Measurements from ENCODE around the gene DPEP3.

The DPEP3 gene

DNA sequence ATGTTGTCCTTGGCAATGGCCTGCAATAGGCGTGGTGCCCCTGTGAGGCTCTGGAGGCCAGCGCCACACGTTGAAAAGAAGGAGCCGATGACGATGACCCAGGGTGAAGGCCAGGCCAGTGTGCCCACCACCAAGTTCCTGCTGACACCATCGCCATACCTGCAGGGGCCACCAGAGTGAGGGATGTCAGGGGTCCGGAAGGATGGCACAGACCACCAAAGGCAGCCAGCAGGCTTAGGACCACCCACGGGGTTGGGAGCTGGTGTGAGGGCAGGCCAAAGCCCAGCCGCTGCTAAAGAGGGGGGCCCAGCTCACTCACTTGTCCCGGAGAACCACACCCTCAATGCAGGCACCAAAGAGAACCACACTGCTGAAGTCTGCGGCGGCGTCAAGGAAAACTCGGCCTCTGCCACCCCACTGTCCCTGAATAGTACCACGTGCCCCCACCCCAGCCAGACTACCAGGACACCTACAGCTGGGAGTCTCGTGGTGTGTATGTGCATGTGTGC is 29.9 kb downstream of the DPEP3 start:
- DNase-seq (no peak), ATAC-seq (replicated peaks) (no peak)
- Mint-ChIP-seq H3K9me3 (no peaks in the 10 kb centered on the region), H3K4me1 (no peaks in the 10 kb centered on the region), H3K27me3 (no peaks in the 10 kb centered on the region), H3K36me3 (peaks cover 41 to 55% of the 10 kb centered on the region in 2 donors), H3K27ac (peak overlapping the region; percentile 76), H3K4me3 (no peak overlapping the region)

DNA sequence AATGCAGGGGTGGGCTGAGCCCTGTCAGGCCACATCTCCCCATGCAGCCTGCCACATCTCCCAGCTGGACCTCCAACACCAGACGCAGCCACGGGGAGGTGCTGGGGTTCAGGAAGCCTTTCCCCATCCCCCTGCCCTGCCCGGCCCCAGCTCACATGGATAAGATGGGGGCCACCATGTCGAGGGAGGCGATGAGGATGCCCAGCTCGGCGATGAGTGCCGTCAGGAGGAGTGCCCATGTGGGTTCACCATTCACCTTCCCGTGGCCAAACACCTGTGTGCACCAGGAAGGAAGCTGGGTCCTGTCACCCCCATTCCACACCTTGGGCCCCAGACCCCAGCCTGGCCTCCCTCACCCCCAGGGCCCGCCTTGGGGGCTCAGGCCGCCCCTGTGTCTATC is 30.7 kb downstream of the DPEP3 start:
- no peak overlapping the region for H3K27ac Mint-ChIP-seq
- no peaks in the 10 kb centered on the region for H3K27me3 Mint-ChIP-seq
- H3K4me3 Mint-ChIP-seq = no peak overlapping the region
- H3K9me3 Mint-ChIP-seq = no peaks in the 10 kb centered on the region
- peaks cover 42 to 49% of the 10 kb centered on the region in 2 donors for H3K36me3 Mint-ChIP-seq
- DNase-seq (no peak), ATAC-seq (replicated peaks) (no peak)
- H3K4me1 Mint-ChIP-seq = no peaks in the 10 kb centered on the region

DNA sequence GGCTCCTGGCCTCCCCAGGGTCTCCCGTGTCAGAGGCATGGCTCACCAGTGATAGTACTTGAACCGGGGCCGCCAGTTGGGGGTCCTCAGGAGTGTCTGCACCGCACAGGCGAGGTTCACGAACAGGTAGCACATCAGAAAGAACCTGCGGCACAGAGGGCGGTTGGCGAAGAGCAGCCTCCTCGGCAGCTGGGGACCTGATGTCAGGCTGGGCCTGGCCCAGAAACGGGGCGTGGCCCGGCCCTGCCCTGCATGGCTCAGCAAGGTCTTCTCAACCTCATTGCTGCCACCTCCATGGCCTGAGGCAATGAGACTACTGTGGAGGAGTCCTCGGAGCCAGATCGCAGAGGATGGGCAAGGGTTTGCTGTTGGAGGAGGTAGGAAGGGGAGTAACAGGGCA is 32.3 kb downstream of the DPEP3 start:
- peaks cover 42 to 43% of the 10 kb centered on the region in 2 donors for H3K36me3 Mint-ChIP-seq
- DNase-seq (no peak), ATAC-seq (replicated peaks) (no peak)
- peak overlapping the region in 1 of 2 donors; percentile 8 for H3K4me3 Mint-ChIP-seq
- peak overlapping the region; percentile 75 for H3K27ac Mint-ChIP-seq
- H3K4me1 Mint-ChIP-seq = peaks cover 0 to 9% of the 10 kb centered on the region in 2 donors
- no peaks in the 10 kb centered on the region for H3K27me3 Mint-ChIP-seq
- no peaks in the 10 kb centered on the region for H3K9me3 Mint-ChIP-seq

DNA sequence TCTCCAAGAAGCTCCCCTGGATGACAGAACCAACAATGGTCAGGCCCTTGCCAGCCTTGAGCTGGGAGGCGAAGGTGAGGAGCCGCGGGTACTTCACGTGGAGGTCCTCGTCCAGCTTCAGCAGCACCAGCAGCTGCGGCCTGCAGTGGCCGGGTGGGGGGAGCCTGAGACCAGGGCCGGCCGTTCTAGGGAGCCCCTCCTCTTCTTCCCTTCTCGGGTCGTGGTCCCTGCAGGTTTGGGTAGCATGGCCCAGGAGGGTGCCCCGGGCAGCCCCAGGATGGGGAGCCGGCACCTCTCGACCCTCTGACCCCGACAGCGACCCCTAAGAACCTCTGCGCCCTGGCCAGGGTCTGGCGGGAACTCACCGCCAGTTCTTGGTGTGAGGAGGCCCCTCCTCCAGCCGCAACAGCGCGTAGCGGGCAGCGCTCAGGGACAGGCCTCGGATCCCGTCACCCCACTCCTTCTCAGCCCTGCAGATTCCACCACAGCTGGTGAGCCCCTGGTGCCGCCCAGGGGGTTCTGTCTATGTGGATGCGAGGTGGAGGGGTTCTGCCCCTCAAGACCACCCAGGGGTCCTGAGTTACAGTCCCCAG is 33.2 kb downstream of the DPEP3 start:
- H3K36me3 Mint-ChIP-seq = peaks cover 42 to 43% of the 10 kb centered on the region in 2 donors
- no peaks in the 10 kb centered on the region for H3K9me3 Mint-ChIP-seq
- DNase-seq = no peak
- no peak for ATAC-seq (replicated peaks)
- peak overlapping the region; percentile 51 for H3K27ac Mint-ChIP-seq
- no peak overlapping the region for H3K4me3 Mint-ChIP-seq
- peaks cover 2 to 17% of the 10 kb centered on the region in 2 donors for H3K4me1 Mint-ChIP-seq
- no peaks in the 10 kb centered on the region for H3K27me3 Mint-ChIP-seq

DNA sequence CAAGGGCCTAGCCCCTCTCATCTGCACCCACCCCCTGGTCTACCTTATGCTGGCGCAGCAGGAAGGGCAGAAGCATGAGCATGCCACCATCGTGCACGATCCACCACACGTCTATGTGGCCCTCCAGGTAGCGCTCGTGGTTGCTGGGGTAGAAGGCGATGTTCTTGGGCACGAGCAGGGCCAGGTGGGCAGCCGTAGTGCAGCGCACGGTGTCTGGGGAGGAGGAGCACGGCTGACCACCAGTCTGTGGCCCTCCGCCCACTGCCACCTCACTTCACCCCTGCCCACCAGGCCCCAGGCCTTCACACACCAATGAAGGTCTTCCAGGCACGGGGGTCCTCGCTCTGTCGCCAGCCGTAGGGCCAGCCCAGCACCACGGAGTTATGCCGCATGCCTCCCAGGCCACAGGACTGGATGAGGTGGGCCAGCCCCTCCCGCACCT is 34.1 kb downstream of the DPEP3 start:
- H3K4me3 Mint-ChIP-seq = no peak overlapping the region
- no peaks in the 10 kb centered on the region for H3K9me3 Mint-ChIP-seq
- H3K27me3 Mint-ChIP-seq = no peaks in the 10 kb centered on the region
- H3K27ac Mint-ChIP-seq = peak overlapping the region; percentile 57
- peaks cover 40 to 41% of the 10 kb centered on the region in 2 donors for H3K36me3 Mint-ChIP-seq
- no peak for DNase-seq
- ATAC-seq (replicated peaks) = no peak
- H3K4me1 Mint-ChIP-seq = peaks cover 7 to 24% of the 10 kb centered on the region in 2 donors

DNA sequence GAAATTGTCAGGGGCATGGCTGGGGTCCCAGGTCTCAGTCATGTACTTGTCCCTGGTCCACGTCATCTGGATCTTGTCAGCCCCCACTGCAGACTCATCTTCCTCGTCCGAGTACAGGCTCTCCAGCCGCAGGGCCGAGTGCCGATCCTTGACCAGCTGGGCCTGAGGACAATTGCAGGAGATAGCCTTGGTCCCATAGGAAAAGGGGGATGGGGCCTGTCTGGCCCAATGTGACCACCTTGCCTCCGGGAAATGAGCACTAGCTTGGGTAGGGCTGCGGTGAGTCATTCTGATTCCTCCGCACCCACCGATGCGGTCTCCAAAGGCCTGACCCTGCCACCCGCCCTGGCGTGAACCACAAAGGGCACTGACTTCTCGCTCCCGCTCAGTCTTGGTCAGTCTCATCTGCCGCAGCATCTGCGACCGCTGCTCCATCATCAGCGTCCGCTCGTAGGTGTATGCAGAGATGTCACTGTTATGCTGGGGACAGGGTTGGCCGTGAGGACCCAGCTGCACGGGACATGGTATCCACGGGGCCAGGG is 34.8 kb downstream of the DPEP3 start:
- DNase-seq = no peak
- Mint-ChIP-seq H3K27me3 (no peaks in the 10 kb centered on the region), H3K9me3 (no peaks in the 10 kb centered on the region), H3K4me3 (no peak overlapping the region), H3K36me3 (peaks cover 39 to 41% of the 10 kb centered on the region in 2 donors), H3K4me1 (peaks cover 7 to 28% of the 10 kb centered on the region in 2 donors), H3K27ac (peak overlapping the region; percentile 9)
- no peak for ATAC-seq (replicated peaks)

DNA sequence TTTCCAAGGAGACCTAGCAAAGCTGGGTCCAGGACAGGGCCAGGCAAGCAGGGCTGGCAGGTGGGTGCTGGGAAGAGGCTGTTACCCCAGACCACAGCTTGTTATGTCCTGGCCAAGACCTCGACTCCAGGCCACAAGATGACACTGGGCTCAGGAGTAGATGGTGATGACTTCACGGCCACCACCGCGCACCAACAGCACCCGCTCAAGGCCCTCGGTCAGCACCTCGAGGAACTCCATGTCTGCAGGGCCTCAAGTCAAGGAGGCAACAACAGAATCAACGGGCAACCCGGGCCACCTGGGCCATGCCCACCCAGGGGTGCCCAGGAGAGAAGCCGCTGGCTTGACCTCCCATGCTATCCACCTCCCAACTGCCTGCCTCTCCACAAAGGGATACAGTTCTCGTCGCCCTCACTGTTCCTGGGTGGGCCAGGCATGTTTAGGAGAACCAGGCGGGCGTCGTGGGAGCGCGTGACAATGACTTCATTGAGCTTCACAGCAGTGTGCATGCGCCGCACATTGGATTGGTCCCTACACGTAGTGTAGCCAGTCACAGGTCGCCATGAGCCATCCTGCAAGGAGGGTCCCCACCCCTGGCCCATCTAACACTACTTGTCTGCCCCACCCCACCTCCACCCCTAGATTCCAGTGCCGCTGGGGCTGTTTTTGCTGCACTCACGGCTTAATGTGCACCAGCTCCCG is 35.5 kb downstream of the DPEP3 start:
- peaks cover 14 to 34% of the 10 kb centered on the region in 2 donors for H3K4me1 Mint-ChIP-seq
- H3K27me3 Mint-ChIP-seq = no peaks in the 10 kb centered on the region
- DNase-seq (no peak), ATAC-seq (replicated peaks) (no peak)
- H3K9me3 Mint-ChIP-seq = no peaks in the 10 kb centered on the region
- H3K27ac Mint-ChIP-seq = peak overlapping the region; percentile 75
- no peak overlapping the region for H3K4me3 Mint-ChIP-seq
- peaks cover 40 to 42% of the 10 kb centered on the region in 2 donors for H3K36me3 Mint-ChIP-seq

DNA sequence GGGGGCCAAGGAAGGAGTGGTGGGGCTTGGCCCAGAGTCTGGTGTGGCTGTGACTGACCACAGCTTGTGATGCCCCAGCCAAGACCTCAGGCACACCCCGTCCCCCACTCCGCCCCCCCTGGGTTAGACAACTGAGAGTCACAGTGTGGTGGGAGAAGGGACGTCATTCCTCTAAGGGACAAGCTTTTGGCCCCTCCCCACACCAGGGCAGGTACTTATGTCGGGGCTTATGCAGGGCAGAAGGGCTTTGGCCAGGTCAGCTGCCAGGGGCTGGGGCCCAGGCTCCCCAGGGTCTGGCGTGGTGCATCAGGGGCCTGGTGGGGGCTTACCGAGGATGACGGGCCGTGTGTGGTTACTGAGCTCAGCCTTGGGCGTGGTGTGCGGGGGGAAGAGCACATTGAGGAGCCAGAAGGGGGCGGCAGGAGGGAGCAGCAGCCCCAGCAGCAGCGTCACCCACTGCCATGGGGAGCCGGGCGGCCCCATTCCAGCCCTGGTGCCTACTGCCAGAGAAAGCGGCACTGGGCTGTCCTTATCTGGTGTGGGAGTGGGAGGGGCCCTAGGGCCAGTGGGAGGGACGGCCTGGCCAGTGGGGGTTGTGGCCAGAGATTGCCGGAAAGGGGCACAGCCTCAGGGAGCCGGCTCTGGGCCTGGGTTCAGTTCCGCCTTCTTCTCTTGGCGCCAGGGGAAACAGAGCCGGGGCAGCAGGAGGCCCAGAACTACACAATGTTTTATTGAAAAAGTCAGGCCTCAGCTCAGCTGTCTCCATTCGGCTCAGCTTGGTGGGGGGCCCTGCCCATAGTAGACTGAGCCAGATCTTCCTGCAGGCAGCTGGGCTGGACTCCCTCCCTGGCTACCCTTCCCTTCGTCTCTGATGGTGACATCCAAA is 36.4 kb downstream of the DPEP3 start, which contains the start of gene LCAT:
Gene LCAT, minus strand, starts transcription at position 502 of the 886 bp plus-strand sequence. Its CDS starts 19 bp downstream, at position 483.
- Mint-ChIP-seq H3K4me1 (peaks cover 17 to 42% of the 10 kb centered on the region in 2 donors), H3K36me3 (peaks cover 45 to 46% of the 10 kb centered on the region in 2 donors), H3K27me3 (no peaks in the 10 kb centered on the region), H3K27ac (peak within 1 kb of the TSS; percentile 75), H3K9me3 (no peaks in the 10 kb centered on the region), H3K4me3 (peak within 1 kb of the TSS in 1 of 2 donors; percentile 43)
- DNase-seq (no peak), ATAC-seq (replicated peaks) (no peak)

DNA sequence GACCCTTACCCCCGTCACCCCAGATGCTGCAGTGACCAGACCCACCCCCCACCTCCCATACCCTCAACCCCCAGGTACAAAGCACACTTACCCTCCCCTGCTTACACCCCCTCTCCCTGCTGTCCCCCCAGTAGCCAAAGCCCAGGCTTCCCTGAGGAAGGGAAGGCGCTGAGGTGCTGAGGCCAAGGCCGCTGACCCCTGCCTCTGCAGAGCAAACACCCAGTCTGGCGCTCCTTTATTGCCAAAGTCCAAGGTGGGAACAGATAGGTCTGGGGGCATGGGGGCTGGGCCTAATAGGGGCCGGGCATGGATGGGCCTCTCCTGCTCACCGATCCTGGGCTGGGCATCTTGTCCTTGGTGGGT is 37.1 kb downstream of the DPEP3 start:
- Mint-ChIP-seq H3K4me3 (no peak overlapping the region), H3K27ac (peak overlapping the region; percentile 59), H3K27me3 (no peaks in the 10 kb centered on the region), H3K9me3 (no peaks in the 10 kb centered on the region), H3K4me1 (peaks cover 17 to 42% of the 10 kb centered on the region in 2 donors), H3K36me3 (peaks cover 43 to 44% of the 10 kb centered on the region in 2 donors)
- ATAC-seq (replicated peaks) (no peak), DNase-seq (no peak)

DNA sequence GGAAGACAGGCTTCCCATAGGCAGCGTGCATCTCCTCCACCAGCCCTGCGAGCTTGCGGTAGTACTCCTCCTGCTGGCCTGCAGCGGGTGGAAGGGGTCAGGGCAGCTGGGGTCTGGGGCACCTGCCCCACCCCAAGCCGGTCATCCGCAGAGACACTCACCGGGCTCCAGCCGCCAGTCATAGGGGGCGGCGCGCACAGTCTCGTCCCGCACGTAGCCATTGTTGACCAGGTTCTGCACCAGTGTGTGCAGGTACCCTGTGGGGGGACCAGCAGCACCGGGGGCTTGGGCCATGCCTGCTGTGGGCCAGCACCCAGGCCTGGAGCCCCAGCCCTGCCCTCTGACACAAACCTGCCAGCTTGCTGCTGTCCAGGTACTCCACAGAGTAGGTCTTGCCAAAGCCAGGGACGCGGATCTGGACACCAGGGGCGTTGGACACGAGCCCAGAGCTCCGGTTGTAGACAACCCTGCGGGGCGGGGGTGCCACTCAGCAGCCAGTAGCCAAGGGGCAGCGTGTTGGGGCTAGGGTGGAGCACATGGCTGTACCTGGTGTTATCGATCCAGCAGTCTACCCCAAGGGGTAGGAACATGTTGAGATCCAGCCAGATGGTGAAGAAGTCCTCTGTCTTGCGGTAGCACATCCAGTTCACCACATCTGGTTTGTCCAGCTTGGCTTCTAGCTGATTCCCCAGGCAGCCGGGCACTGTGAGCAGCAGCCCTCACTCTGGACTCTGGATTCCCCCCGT is 37.6 kb downstream of the DPEP3 start:
- no peak overlapping the region for H3K4me3 Mint-ChIP-seq
- no peaks in the 10 kb centered on the region for H3K9me3 Mint-ChIP-seq
- no peaks in the 10 kb centered on the region for H3K27me3 Mint-ChIP-seq
- peaks cover 17 to 42% of the 10 kb centered on the region in 2 donors for H3K4me1 Mint-ChIP-seq
- H3K36me3 Mint-ChIP-seq = peaks cover 41 to 42% of the 10 kb centered on the region in 2 donors
- DNase-seq (no peak), ATAC-seq (replicated peaks) (no peak)
- H3K27ac Mint-ChIP-seq = peak overlapping the region; percentile 56

DNA sequence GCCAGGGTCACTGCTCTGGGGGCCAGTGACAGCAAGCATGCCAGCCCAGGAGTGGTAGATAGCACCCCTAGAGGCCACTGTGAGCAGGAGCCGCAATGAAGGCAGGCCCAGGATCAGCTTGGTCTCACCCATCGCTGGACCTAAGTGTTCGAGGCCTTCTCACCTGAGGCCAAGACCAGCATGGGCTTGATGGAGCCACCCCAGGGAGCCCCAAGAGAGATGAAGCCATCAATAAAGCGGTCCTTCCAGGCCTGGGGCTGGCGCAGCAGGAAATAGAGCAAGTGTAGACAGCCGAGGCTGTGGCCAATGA is 38.1 kb downstream of the DPEP3 start:
- Mint-ChIP-seq H3K36me3 (peaks cover 40 to 43% of the 10 kb centered on the region in 2 donors), H3K9me3 (no peaks in the 10 kb centered on the region), H3K4me3 (no peak overlapping the region), H3K27me3 (no peaks in the 10 kb centered on the region), H3K27ac (no peak overlapping the region), H3K4me1 (peaks cover 20 to 47% of the 10 kb centered on the region in 2 donors)
- ATAC-seq (replicated peaks) (peak; percentile 65 to 68), DNase-seq (no peak)

DNA sequence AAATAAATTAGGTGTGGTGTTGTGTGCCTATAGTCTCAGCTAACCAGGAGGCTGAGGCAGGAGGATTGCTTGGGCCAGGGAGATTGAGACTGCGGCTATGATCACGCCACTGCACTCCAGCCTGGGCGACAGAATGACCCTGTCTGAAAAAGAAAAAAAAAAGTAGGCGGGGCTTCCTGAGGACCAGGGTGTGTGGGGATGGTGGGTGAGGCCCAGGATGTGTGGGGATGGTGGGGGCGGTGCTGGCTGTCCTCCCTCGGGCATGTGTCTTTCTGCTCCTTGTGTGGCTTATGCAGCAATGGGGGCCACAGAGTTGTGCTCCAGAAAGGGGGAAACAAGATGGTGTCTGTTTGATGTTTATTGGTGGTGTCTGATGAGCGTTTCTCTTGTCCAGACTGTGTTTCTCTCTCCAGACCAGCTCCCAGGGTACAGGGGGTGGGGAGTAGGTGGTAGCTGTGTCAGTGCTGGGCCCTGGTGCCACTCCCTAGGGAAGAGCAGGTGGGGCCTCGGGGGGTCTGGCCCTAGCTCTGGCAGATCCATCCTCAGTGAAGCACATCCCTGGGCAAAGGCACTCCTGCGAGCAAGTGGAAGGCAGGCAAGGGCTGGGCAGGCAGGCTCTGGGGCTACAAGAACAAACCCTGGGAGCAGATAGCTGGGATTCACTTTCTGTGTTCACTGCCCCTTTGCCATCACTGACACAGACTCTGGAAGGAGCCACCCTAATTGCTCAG is 38.7 kb downstream of the DPEP3 start:
- H3K4me3 Mint-ChIP-seq = no peak overlapping the region
- no peak overlapping the region for H3K27ac Mint-ChIP-seq
- no peak for DNase-seq
- no peaks in the 10 kb centered on the region for H3K9me3 Mint-ChIP-seq
- no peak for ATAC-seq (replicated peaks)
- peaks cover 42 to 44% of the 10 kb centered on the region in 2 donors for H3K36me3 Mint-ChIP-seq
- no peaks in the 10 kb centered on the region for H3K27me3 Mint-ChIP-seq
- H3K4me1 Mint-ChIP-seq = peaks cover 24 to 50% of the 10 kb centered on the region in 2 donors

DNA sequence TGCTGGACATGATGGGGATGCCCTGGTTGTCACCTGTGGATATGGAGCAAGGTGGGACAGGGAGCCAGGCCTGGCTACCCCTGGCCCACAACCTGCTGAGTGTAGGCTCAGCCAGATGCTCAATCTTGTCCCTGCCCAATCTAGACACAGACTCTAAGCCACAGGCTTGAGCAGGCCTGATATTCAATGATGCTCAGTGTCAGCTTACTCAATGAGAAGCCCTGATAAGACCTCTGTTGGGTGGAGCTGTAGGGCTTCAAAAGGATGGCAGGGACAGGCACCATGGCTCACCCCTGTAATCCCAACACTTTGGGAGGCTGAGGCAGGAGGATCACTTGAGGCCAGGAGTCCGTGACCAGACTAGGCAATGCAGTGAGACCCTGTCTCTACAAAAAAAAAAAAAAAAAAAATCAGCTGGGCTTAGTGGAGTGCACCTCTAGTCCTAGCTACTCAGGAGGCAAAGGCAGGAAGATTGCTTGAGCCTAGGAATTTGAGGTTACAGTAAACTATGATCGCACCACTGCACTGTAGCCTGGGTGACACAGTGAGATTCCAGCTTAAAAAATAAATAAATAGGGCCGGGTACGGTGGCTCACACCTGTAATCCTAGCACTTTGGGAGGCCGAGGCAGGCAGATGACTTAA is 39.7 kb downstream of the DPEP3 start:
- Mint-ChIP-seq H3K9me3 (no peaks in the 10 kb centered on the region), H3K27me3 (no peaks in the 10 kb centered on the region), H3K4me1 (peaks cover 26 to 54% of the 10 kb centered on the region in 2 donors), H3K4me3 (peak overlapping the region in 1 of 2 donors; percentile 15), H3K36me3 (peaks cover 41 to 46% of the 10 kb centered on the region in 2 donors), H3K27ac (peak overlapping the region; percentile 89)
- ATAC-seq (replicated peaks) (no peak), DNase-seq (no peak)
